Uterus (tissue), 2 donors: Measurements from ENCODE around the gene CABCOCO1.

Experiments used
- POLR2A ChIP-seq, 2 donors: fragments of 450-650 bp; IDR thresholded peaks; one replicate each; pipeline ENCODE4 v1.6.1; 2016; ENCODE audit warnings: antibody characterized with exemption in 2 of 2, mild to moderate bottlenecking in 1 of 2, moderate library complexity in 1 of 2
- TF ChIP-seq, protein P1 (sequence below), 4 experiments: fragments of 200-600 bp in 2 of 4; fragments of 450-650 bp in 2 of 4; sonication (generic) in 2 of 4; IDR thresholded peaks; one replicate each; pipeline ENCODE4 v1.5.1; 2016 to 2019; ENCODE audit warnings: antibody characterized with exemption in 4 of 4, mild to moderate bottlenecking in 2 of 4, moderate library complexity in 1 of 4

DNA sequence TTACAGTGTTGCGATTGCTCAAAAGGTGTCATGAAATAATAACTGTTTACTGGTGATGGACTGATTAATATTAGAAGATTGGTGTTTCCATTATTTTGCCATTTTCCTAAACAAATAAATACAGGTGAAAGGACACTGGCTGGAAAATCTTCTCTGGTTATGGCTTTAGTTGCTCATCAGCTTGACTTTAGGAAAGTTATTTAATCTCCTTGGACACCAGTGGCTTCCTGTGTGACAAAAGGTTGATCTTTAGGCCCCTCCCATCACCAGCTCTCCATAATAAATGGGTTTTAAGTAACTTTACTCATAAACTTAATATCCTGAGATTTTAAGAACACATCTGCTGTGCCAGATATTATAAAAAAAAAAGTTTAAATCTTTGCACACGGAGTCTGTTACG lies 737 bp downstream of the CABCOCO1 start:
- TF ChIP-seq, protein P1, sequence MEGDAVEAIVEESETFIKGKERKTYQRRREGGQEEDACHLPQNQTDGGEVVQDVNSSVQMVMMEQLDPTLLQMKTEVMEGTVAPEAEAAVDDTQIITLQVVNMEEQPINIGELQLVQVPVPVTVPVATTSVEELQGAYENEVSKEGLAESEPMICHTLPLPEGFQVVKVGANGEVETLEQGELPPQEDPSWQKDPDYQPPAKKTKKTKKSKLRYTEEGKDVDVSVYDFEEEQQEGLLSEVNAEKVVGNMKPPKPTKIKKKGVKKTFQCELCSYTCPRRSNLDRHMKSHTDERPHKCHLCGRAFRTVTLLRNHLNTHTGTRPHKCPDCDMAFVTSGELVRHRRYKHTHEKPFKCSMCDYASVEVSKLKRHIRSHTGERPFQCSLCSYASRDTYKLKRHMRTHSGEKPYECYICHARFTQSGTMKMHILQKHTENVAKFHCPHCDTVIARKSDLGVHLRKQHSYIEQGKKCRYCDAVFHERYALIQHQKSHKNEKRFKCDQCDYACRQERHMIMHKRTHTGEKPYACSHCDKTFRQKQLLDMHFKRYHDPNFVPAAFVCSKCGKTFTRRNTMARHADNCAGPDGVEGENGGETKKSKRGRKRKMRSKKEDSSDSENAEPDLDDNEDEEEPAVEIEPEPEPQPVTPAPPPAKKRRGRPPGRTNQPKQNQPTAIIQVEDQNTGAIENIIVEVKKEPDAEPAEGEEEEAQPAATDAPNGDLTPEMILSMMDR (IDR thresholded peaks at IDR 0.05) = no peak
- TF ChIP-seq POLR2A (IDR thresholded peaks at IDR 0.05) = no peak
